HCT116 (cell line): ENCODE measurements around the gene LRRC53. TPM values are rescaled to one million over a fixed set of nuclear protein-coding genes. Genes with fewer than 3 reads are reported as not detected.

Source experiments
- ATAC-seq: fragments of 200-7000 bp; cut with Tn5 transposase; 2 replicates; pipeline ENCODE4 v1.9.1; 2020; ENCODE audit warnings: mild to moderate bottlenecking, moderate library complexity
- BruUV-seq: library from RNA; stranded (reverse); fragments of 400-500 nt; replicated peaks from 2 replicates; lab custom pipeline; 2021; lab: Mats Ljungman, UMichigan
- CTCF ChIA-PET: fragments of 300-600 bp; sonication (Branson Sonifier 250); formaldehyde crosslinking; loops from one replicate; lab custom pipeline; 2021; ENCODE audit warnings: antibody characterized with exemption; lab: Charles Lee
- POLR2A ChIA-PET: fragments of 300-600, 350-600 bp; sonication (Branson Sonifier 250); formaldehyde crosslinking; loops from one replicate; lab custom pipeline; 2021; ENCODE audit warnings: antibody characterized with exemption; lab: Charles Lee
- RAD21 ChIA-PET, 2 experiments: fragments of 300-600 bp; sonication (Branson Sonifier 250); formaldehyde crosslinking; loops; one replicate each; lab custom pipeline; 2023; ENCODE audit warnings: low total read pairs in 2 of 2; ENCODE audit not compliant: uncharacterized antibody in 2 of 2, unreplicated experiment in 2 of 2, low non-redundant PET in 1 of 2; lab: Charles Lee
- DNase-seq: peaks from one replicate; pipeline ENCODE4 v3.0.0-alpha.2; 2010; ENCODE audit warnings: low read depth, low spot score
- H2AFZ ChIP-seq: fragments of 200-600 bp; shearing (Covaris generic), sonication (generic); 2 replicates; pipeline ENCODE4 v1.6.1; 2017; ENCODE audit warnings: low read depth, mixed run types, mixed read lengths, antibody characterized with exemption, low read length; ENCODE audit not compliant: poor library complexity, severe bottlenecking
- H3K27ac ChIP-seq: 2 replicates; pipeline ENCODE4 v1.5.1; 2012; ENCODE audit warnings: low read depth, low read length
- H3K27me3 ChIP-seq: fragments of 200-600 bp; sonication (generic); 2 replicates; pipeline ENCODE4 v1.6.1; 2016; ENCODE audit warnings: mixed run types, low read length, mixed read lengths; ENCODE audit not compliant: insufficient read depth
- H3K36me3 ChIP-seq, 2 experiments: fragments of 200-500 bp in 1 of 2; fragments of 200-600 bp in 1 of 2; sonication (Bioruptor generic) in 1 of 2; sonication (generic) in 1 of 2; 2 replicates each; pipeline versions ENCODE4 v1.5.1 to v1.6.1; 2014 to 2016; ENCODE audit warnings: low read length in 2 of 2, inconsistent platforms in 1 of 2, mixed read lengths in 1 of 2, mixed run types in 1 of 2; ENCODE audit not compliant: insufficient read depth in 2 of 2, control insufficient read depth in 1 of 2
- H3K4me1 ChIP-seq, 2 experiments: fragments of 200-600 bp in 1 of 2; sonication (generic) in 1 of 2; 2 replicates each; pipeline versions ENCODE4 v1.5.1 to v1.6.1; 2012 to 2017; ENCODE audit warnings: low read length in 2 of 2, inconsistent platforms in 1 of 2, mild to moderate bottlenecking in 1 of 2, mixed read lengths in 1 of 2, mixed run types in 1 of 2, moderate library complexity in 1 of 2; ENCODE audit not compliant: insufficient read depth in 2 of 2, control insufficient read depth in 1 of 2
- H3K4me2 ChIP-seq: fragments of 200-600 bp; sonication (generic); 2 replicates; pipeline ENCODE4 v1.6.1; 2017; ENCODE audit warnings: mixed run types, low read length, mixed read lengths
- H3K4me3 ChIP-seq, 2 experiments: fragments of 200-600 bp in 1 of 2; sonication (generic) in 1 of 2; replicated peaks in 1 of 2; 2 replicates each; pipeline ENCODE4 v1.5.1; 2011 to 2016; ENCODE audit warnings: low read length in 2 of 2, control low read depth in 1 of 2, low read depth in 1 of 2, mild to moderate bottlenecking in 1 of 2, mixed read lengths in 1 of 2, mixed run types in 1 of 2
- H3K79me2 ChIP-seq: fragments of 200-600 bp; sonication (generic); 2 replicates; pipeline ENCODE4 v1.6.1; 2017; ENCODE audit warnings: mild to moderate bottlenecking, mixed run types, low read length, moderate library complexity, mixed read lengths; ENCODE audit not compliant: insufficient read depth
- H3K9ac ChIP-seq: fragments of 200-600 bp; sonication (generic); 2 replicates; pipeline ENCODE4 v1.6.1; 2016; ENCODE audit warnings: low read length, mixed read lengths
- H3K9me2 ChIP-seq: fragments of 200-600 bp; sonication (generic), shearing (Covaris generic); 2 replicates; pipeline ENCODE4 v1.6.1; 2017; ENCODE audit warnings: mixed run types, mild to moderate bottlenecking, moderate library complexity; ENCODE audit not compliant: insufficient read depth
- H3K9me3 ChIP-seq, 2 experiments: fragments of 200-500 bp in 1 of 2; fragments of 200-600 bp in 1 of 2; sonication (Bioruptor generic) in 1 of 2; sonication (generic) in 1 of 2; 2 replicates each; pipeline ENCODE4 v1.6.1; 2014 to 2017; ENCODE audit warnings: low read length in 2 of 2, mixed read lengths in 2 of 2, inconsistent platforms in 1 of 2, low read depth in 1 of 2, mild to moderate bottlenecking in 1 of 2, mixed run types in 1 of 2, moderate library complexity in 1 of 2; ENCODE audit not compliant: control insufficient read depth in 1 of 2, insufficient read depth in 1 of 2
- H4K20me1 ChIP-seq: fragments of 200-600 bp; sonication (generic), shearing (Covaris generic); 2 replicates; pipeline ENCODE4 v1.6.1; 2017; ENCODE audit warnings: mixed run types, mild to moderate bottlenecking, moderate library complexity; ENCODE audit not compliant: insufficient read depth
- ATF3 ChIP-seq: IDR thresholded peaks from 2 replicates; pipeline ENCODE4 v1.6.1; 2012
- CEBPB ChIP-seq: IDR thresholded peaks from 2 replicates; pipeline ENCODE4 v1.6.1; 2012; ENCODE audit warnings: low read depth
- EGR1 ChIP-seq: IDR thresholded peaks from 2 replicates; pipeline ENCODE4 v1.6.1; 2012; ENCODE audit warnings: low read depth
- EZH2 ChIP-seq: fragments of 200-600 bp; sonication (generic); IDR thresholded peaks from 2 replicates; pipeline ENCODE4 v1.6.1; 2017; ENCODE audit warnings: antibody characterized with exemption, mixed run types
- EZH2phosphoT487 ChIP-seq: fragments of 200-600 bp; IDR thresholded peaks from 2 replicates; pipeline ENCODE4 v1.6.1; 2018; ENCODE audit warnings: antibody characterized with exemption, borderline replicate concordance
- FOSL1 ChIP-seq: IDR thresholded peaks from 2 replicates; pipeline ENCODE4 v1.6.1; 2012; ENCODE audit warnings: low read depth
- POLR2AphosphoS5 ChIP-seq: IDR thresholded peaks from 2 replicates; pipeline ENCODE4 v1.6.1; 2011; ENCODE audit warnings: mild to moderate bottlenecking, low read depth, low read length, moderate library complexity
- SIN3A ChIP-seq: IDR thresholded peaks from 2 replicates; pipeline ENCODE4 v1.6.1; 2012; ENCODE audit warnings: low read depth
- ZBTB33 ChIP-seq: IDR thresholded peaks from 2 replicates; pipeline ENCODE4 v1.6.1; 2011; ENCODE audit warnings: mild to moderate bottlenecking, low read length, moderate library complexity; ENCODE audit not compliant: insufficient replicate concordance; ENCODE audit errors: extremely low read depth
- ZNF274 ChIP-seq: fragments of 200-500 bp; sonication (Bioruptor generic); IDR thresholded peaks from 2 replicates; pipeline ENCODE4 v1.6.1; 2014; ENCODE audit warnings: mild to moderate bottlenecking, low read depth, low read length, inconsistent platforms
- intact Hi-C: fragments of 100-400 bp; cut with micrococcal nuclease; formaldehyde crosslinking; loops from 2 replicates; pipeline ENCODE4 v1.10.0; 2022
- total RNA-seq: library from RNA; stranded (reverse); gene quantifications from one replicate; pipeline ENCODE4 v1.2.1, GENCODE V29; 2021; ENCODE audit not compliant: unreplicated experiment

Gene LRRC53
- total RNA-seq, 1 experiment from 2014 or later: not detected

DNA sequence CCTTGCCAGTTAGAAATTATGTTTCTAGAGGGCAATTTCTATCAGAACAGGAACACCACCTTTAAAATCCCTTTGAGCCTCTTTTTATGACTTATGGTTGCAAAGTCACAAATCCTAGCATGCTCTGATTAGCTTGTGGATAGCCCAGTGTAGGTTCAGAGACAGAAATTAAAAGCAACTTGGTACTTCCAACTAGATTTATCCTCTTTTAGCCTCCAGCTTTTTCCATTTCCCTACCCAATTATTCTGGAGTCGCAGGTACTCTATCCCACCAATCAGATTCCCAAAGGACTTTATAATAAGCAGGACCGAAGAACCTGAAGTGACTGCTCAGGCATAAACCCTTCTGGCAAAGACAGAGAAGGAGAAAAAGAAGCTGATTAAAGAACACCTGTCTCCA lies 33.4 kb upstream of the LRRC53 start:
- Histone ChIP-seq H3K27me3 (peaks cover 30% of the 10 kb centered on the region), H4K20me1 (no peaks in the 10 kb centered on the region), H3K9me2 (no peaks in the 10 kb centered on the region), H3K27ac (no peak overlapping the region), H3K9ac (no peak overlapping the region), H3K4me2 (no peak overlapping the region), H3K4me1 (no peaks in the 10 kb centered on the region), H2AFZ (no peak overlapping the region), H3K36me3 (no peaks in the 10 kb centered on the region), H3K4me3 (no peak overlapping the region), H3K79me2 (no peaks in the 10 kb centered on the region), H3K9me3 (no peaks in the 10 kb centered on the region)
- ATAC-seq: no peak
- RAD21 ChIA-PET: no interaction called here
- intact Hi-C loops: no loop called here
- TF ChIP-seq EZH2 (no peak), ZBTB33 (no peak), FOSL1 (no peak), ZNF274 (no peak), ATF3 (no peak), EZH2phosphoT487 (no peak), CEBPB (no peak), EGR1 (no peak), SIN3A (no peak)
- DNase-seq: no peak
- POLR2A ChIA-PET: no interaction called here
- BruUV-seq: no TSS peak
- CTCF ChIA-PET: no interaction called here

GRCh38 chr1:74534241-74534640 lies 21.8 kb upstream of the LRRC53 start:
- DNase-seq (no peak), ATAC-seq (no peak)
- intact Hi-C loops: no loop called here
- no peak overlapping the region for H3K27ac ChIP-seq
- H3K9me2 ChIP-seq: no peaks in the 10 kb centered on the region
- H3K79me2 ChIP-seq: no peaks in the 10 kb centered on the region
- H2AFZ ChIP-seq: no peak overlapping the region
- H3K27me3 ChIP-seq: no peaks in the 10 kb centered on the region
- POLR2A ChIA-PET: no interaction called here
- RAD21 ChIA-PET: interaction anchor here in 1 of 2 experiments (0.6 kb wide), 1 partner anchor 43 kb away, joined by 3 read pairs; no protein-coding TSS in a partner anchor
- H3K9ac ChIP-seq: no peak overlapping the region
- H3K4me3 ChIP-seq: no peak overlapping the region
- H4K20me1 ChIP-seq: no peaks in the 10 kb centered on the region
- no peak overlapping the region for H3K4me2 ChIP-seq
- no peaks in the 10 kb centered on the region for H3K36me3 ChIP-seq
- CTCF ChIA-PET: no interaction called here
- no peaks in the 10 kb centered on the region for H3K4me1 ChIP-seq
- BruUV-seq: no TSS peak
- no peaks in the 10 kb centered on the region for H3K9me3 ChIP-seq
- no peak for TF ChIP-seq POLR2AphosphoS5
